Choroid plexus epithelial cell (primary cell): ENCODE results near the gene MRPS15.

Experiments used
- DNase-seq: peaks from one replicate; pipeline ENCODE4 v3.0.0-alpha.2; 2010; ENCODE audit warnings: low read depth
- H3K4me3 ChIP-seq: 2 replicates; pipeline ENCODE4 v1.5.1; 2011; ENCODE audit warnings: low read depth, mild to moderate bottlenecking, control low read depth, low read length, moderate library complexity
- CTCF ChIP-seq: conservative IDR thresholded peaks from 2 replicates; pipeline ENCODE4 v1.5.1; 2011; ENCODE audit warnings: low read depth, mild to moderate bottlenecking, control low read depth, inconsistent platforms, low read length, moderate library complexity

The MRPS15 gene

GRCh38 chr1:36455386-36455785 is 8.8 kb downstream of the MRPS15 start:
- TF ChIP-seq CTCF = no peak
- H3K4me3 ChIP-seq = no peak overlapping the region
- DNase-seq = no peak

GRCh38 chr1:36453600-36454388 is 10.4 kb downstream of the MRPS15 start:
- DNase-seq = no peak
- TF ChIP-seq CTCF = no peak
- no peak overlapping the region for H3K4me3 ChIP-seq

- no peak for TF ChIP-seq CTCF
- DNase-seq = no peak
Measured at GRCh38 chr1:36453051-36453450, 11.1 kb downstream of the MRPS15 start.

GRCh38 chr1:36450919-36451305 is 13.3 kb downstream of the MRPS15 start:
- no peak for TF ChIP-seq CTCF
- peak overlapping the region; percentile 79 for H3K4me3 ChIP-seq
- no peak for DNase-seq

More at GRCh38 chr1:36453051-36453450, 11.1 kb downstream of the MRPS15 start:
- H3K4me3 ChIP-seq = no peak overlapping the region

- no peak for TF ChIP-seq CTCF
- H3K4me3 ChIP-seq = peak within 1 kb of the TSS; percentile 79
- peak; percentile 98 for DNase-seq
Measured at GRCh38 chr1:36450270-36450918, 13.8 kb downstream of the MRPS15 start, which contains the start of gene OSCP1. TSS of gene OSCP1 (minus strand) at chr1:36450451. CDS start at chr1:36450369, 82 bp downstream.

GRCh38 chr1:36448530-36449056 is 15.6 kb downstream of the MRPS15 start:
- no peak for TF ChIP-seq CTCF
- no peak for DNase-seq
- no peak overlapping the region for H3K4me3 ChIP-seq
